Activated naive CD8-positive, alpha-beta T cell treated with anti-CD3 and anti-CD28 coated beads, Interleukin-2, amount 50 U/mL, for 16 hours (primary cell): ENCODE data around the gene THBS1.

Experiments used
- DNase-seq: peaks from one replicate; pipeline ENCODE4 v3.0.0-alpha.2; 2020; ENCODE audit warnings: low read depth, low spot score

The THBS1 gene

GRCh38 chr15:39589193-39589814, 8.4 kb downstream of the THBS1 start:
- no peak for DNase-seq

- DNase-seq: no peak
Measured at GRCh38 chr15:39589815-39590644, 9.2 kb downstream of the THBS1 start.

GRCh38 chr15:39591141-39591895, 10.4 kb downstream of the THBS1 start:
- DNase-seq: no peak

GRCh38 chr15:39591896-39592315, 11.0 kb downstream of the THBS1 start:
- DNase-seq: no peak

GRCh38 chr15:39592500-39592899, 11.6 kb downstream of the THBS1 start:
- no peak for DNase-seq

- DNase-seq: no peak
Measured at GRCh38 chr15:39593071-39593655, 12.3 kb downstream of the THBS1 start.

- no peak for DNase-seq
Measured at GRCh38 chr15:39593656-39594445, 13.0 kb downstream of the THBS1 start.

GRCh38 chr15:39594446-39595337, 13.8 kb downstream of the THBS1 start:
- no peak for DNase-seq

GRCh38 chr15:39595338-39596221, 14.7 kb downstream of the THBS1 start:
- no peak for DNase-seq

GRCh38 chr15:39596358-39597051, 15.6 kb downstream of the THBS1 start:
- no peak for DNase-seq

GRCh38 chr15:39597336-39597735, 16.5 kb downstream of the THBS1 start:
- DNase-seq: no peak

GRCh38 chr15:39597751-39598185, 16.9 kb downstream of the THBS1 start:
- DNase-seq: no peak

GRCh38 chr15:39598186-39598850, 17.4 kb downstream of the THBS1 start:
- no peak for DNase-seq

GRCh38 chr15:39598958-39599845, 18.3 kb downstream of the THBS1 start:
- DNase-seq: no peak

- no peak for DNase-seq
Measured at GRCh38 chr15:39599871-39600270, 19.0 kb downstream of the THBS1 start.

GRCh38 chr15:39602143-39602542, 21.3 kb downstream of the THBS1 start:
- no peak for DNase-seq

GRCh38 chr15:39605146-39605545, 24.3 kb downstream of the THBS1 start:
- DNase-seq: no peak
